Sigmoid colon (tissue), 4 donors: ENCODE measurements around the gene ESPNL.

Experiments used
- CTCF ChIP-seq, 4 experiments: fragments of 450-650 bp in 3 of 4; fragments of 200-600 bp in 1 of 4; IDR thresholded peaks; one replicate each; pipeline ENCODE4 v1.5.1; 2016 to 2019; ENCODE audit warnings: antibody characterized with exemption in 4 of 4, mild to moderate bottlenecking in 3 of 4, moderate library complexity in 2 of 4
- POLR2AphosphoS5 ChIP-seq, 4 donors: sonication (generic); formaldehyde crosslinking; IDR thresholded peaks; one replicate each; pipeline ENCODE4 v1.6.1; 2017; ENCODE audit warnings: antibody characterized with exemption in 4 of 4

GRCh38 chr2:238172439-238172838 lies 72.3 kb downstream of the ESPNL start:
- TF ChIP-seq POLR2AphosphoS5 (IDR thresholded peaks at IDR 0.05), result no peak
- no peak for TF ChIP-seq CTCF (IDR thresholded peaks at IDR 0.05)
